K562 (cell line): ENCODE measurements around the gene AGA. TPM values are rescaled to one million over a fixed set of nuclear protein-coding genes. Genes with fewer than 3 reads are reported as not detected.

ENCODE experiments used
- HDGF ChIP-seq: fragments of 450-650 bp; IDR thresholded peaks from 2 replicates; pipeline ENCODE4 v1.6.1; 2016
- HEY1 ChIP-seq: fragments of 250-450 bp; sonication (Bioruptor Pico); IDR thresholded peaks from 2 replicates; pipeline ENCODE4 v1.5.0; 2020; ENCODE audit warnings: mild to moderate bottlenecking, moderate library complexity, borderline replicate concordance
- KLF13 ChIP-seq: fragments of 450-650 bp; IDR thresholded peaks from 2 replicates; pipeline ENCODE4 v1.6.1; 2016; ENCODE audit warnings: missing genetic modification characterization, low read depth, mild to moderate bottlenecking, missing compliant biosample characterization, moderate library complexity, borderline replicate concordance
- MEIS2 ChIP-seq: fragments of 450-650 bp; IDR thresholded peaks from 2 replicates; pipeline ENCODE4 v1.6.1; 2014; ENCODE audit warnings: mild to moderate bottlenecking; ENCODE audit not compliant: partially characterized antibody
- MTA3 ChIP-seq: fragments of 450-650 bp; formaldehyde crosslinking; IDR thresholded peaks from 2 replicates; pipeline ENCODE4 v1.6.1; 2017; ENCODE audit warnings: mild to moderate bottlenecking, borderline replicate concordance
- NCOA4 ChIP-seq: fragments of 450-650 bp; IDR thresholded peaks from 2 replicates; pipeline ENCODE4 v1.6.1; 2018; ENCODE audit warnings: mild to moderate bottlenecking; ENCODE audit not compliant: partially characterized antibody
- SMARCC2 ChIP-seq: fragments of 450-650 bp; IDR thresholded peaks from 2 replicates; pipeline ENCODE4 v1.6.1; 2017; ENCODE audit warnings: antibody characterized with exemption, moderate library complexity, mild to moderate bottlenecking, low read depth
- SMARCE1 ChIP-seq: fragments of 450-650 bp; IDR thresholded peaks from 2 replicates; pipeline ENCODE4 v1.7.1; 2016; ENCODE audit warnings: mild to moderate bottlenecking
- SRSF9 ChIP-seq: fragments of 200-400 bp; formaldehyde crosslinking; IDR thresholded peaks from 2 replicates; pipeline ENCODE4 v1.6.1; 2017; ENCODE audit warnings: low read depth, low read length, borderline replicate concordance
- polyA plus RNA-seq, 8 experiments: library from polyadenylated mRNA; depleted of rRNA in 4 of 8; stranded (reverse) in 5 of 8; unstranded in 3 of 8; fragments of >200 nt; fragmentation: Nextera tagmentation in 2 of 8; fragmentation: Illumina TruSeq in 1 of 8; extraction: Ambion mirVana in 2 of 8; extraction: Trizol in 1 of 8; gene quantifications; 2 replicates each; pipeline versions ENCODE4 v1.2.1 to v1.2.3, GENCODE V29; 2011 to 2014; ENCODE audit warnings: inconsistent platforms in 1 of 8, missing spikeins in 1 of 8
- total RNA-seq, 7 experiments: library from RNA; depleted of rRNA in 6 of 7; stranded (reverse); fragments of >200 nt in 6 of 7; fragmentation: Illumina TruSeq in 2 of 7; extraction: Trizol in 2 of 7; gene quantifications; 2 replicates each; pipeline versions ENCODE4 v1.2.1 to v1.2.3, GENCODE V29; 2011 to 2021; ENCODE audit warnings: low replicate concordance in 1 of 7
- TF ChIP-seq, protein P1 (sequence below): fragments of 250-450 bp; sonication (Bioruptor Pico); IDR thresholded peaks from 2 replicates; pipeline ENCODE4 v1.8.0; 2022; ENCODE audit warnings: inconsistent platforms, mild to moderate bottlenecking, moderate library complexity, borderline replicate concordance
- TF ChIP-seq, protein P2 (sequence below): fragments of 450-650 bp; formaldehyde crosslinking; IDR thresholded peaks from 2 replicates; pipeline ENCODE4 v1.4.0; 2020; ENCODE audit warnings: mild to moderate bottlenecking
- TF ChIP-seq, protein P3 (sequence below): fragments of 250-450 bp; sonication (Bioruptor Pico); IDR thresholded peaks from 2 replicates; pipeline ENCODE4 v1.4.0; 2020; ENCODE audit warnings: mild to moderate bottlenecking, moderate library complexity, borderline replicate concordance
- TF ChIP-seq, protein P4 (sequence below): fragments of 250-450 bp; sonication (Bioruptor Pico); IDR thresholded peaks from 2 replicates; pipeline ENCODE4 v1.5.0; 2021
- TF ChIP-seq, protein P5 (sequence below): sonication (generic); formaldehyde crosslinking; IDR thresholded peaks from 2 replicates; pipeline ENCODE4 v1.8.1; 2023; ENCODE audit warnings: missing genetic modification reagents, mild to moderate bottlenecking, borderline replicate concordance

AGA gene
- total and polyA plus RNA-seq, 9 of the 15 experiments (the other 6 are each of a cell fraction or from before 2014, with no cell fraction given) = 8.5 to 25.0 (median 12.6) TPM

DNA sequence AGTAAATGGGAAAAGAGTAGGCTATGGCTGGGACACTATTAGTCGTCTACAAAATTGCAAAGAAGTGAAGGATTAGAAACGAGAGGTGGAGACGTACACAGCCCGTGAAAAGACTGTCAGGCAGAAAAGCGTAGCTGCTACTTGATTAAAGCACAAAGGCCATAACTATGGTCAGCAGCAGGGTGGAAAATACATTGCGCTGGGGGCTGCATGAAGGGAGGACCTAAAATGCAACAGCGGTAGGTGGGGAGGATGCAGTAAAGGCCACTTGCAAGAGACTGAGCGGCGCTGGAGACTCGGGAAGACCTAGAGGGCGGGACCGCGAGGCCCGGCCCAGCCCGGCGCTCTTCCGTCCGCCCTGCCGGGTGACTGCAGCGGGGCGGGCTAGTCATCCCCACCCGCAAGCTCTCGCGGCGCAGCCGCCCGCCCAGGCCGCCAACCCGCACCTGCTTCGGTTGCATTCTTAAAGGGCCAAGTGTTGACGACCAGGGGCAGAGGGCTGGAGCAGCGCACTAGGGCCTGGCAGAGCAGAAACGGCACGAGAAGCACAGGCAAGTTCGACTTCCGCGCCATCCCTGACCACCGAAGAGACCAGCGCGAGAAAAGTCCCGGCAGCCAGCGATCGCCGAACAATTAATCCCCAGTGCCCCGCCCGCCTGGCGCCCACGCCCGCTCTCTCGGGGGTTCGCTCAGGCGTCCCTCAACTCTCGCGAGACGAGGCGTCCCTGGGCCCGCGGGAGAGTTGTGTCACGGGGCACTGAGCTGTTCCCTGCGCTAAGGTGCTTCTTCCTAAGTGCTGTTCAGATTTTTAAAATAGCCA, at the start of gene AGA (continued):
- TF ChIP-seq, protein P1, sequence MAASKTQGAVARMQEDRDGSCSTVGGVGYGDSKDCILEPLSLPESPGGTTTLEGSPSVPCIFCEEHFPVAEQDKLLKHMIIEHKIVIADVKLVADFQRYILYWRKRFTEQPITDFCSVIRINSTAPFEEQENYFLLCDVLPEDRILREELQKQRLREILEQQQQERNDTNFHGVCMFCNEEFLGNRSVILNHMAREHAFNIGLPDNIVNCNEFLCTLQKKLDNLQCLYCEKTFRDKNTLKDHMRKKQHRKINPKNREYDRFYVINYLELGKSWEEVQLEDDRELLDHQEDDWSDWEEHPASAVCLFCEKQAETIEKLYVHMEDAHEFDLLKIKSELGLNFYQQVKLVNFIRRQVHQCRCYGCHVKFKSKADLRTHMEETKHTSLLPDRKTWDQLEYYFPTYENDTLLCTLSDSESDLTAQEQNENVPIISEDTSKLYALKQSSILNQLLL (CRISPR knock-in tag) = no peak
- no peak for TF ChIP-seq NCOA4
- TF ChIP-seq MTA3 = peak; percentile 74; the same call in 1 of the 2 replicates
- TF ChIP-seq SMARCC2 = no peak
- TF ChIP-seq, protein P2, sequence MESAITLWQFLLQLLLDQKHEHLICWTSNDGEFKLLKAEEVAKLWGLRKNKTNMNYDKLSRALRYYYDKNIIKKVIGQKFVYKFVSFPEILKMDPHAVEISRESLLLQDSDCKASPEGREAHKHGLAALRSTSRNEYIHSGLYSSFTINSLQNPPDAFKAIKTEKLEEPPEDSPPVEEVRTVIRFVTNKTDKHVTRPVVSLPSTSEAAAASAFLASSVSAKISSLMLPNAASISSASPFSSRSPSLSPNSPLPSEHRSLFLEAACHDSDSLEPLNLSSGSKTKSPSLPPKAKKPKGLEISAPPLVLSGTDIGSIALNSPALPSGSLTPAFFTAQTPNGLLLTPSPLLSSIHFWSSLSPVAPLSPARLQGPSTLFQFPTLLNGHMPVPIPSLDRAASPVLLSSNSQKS (CRISPR knock-in tag) = no peak
- TF ChIP-seq, protein P3, sequence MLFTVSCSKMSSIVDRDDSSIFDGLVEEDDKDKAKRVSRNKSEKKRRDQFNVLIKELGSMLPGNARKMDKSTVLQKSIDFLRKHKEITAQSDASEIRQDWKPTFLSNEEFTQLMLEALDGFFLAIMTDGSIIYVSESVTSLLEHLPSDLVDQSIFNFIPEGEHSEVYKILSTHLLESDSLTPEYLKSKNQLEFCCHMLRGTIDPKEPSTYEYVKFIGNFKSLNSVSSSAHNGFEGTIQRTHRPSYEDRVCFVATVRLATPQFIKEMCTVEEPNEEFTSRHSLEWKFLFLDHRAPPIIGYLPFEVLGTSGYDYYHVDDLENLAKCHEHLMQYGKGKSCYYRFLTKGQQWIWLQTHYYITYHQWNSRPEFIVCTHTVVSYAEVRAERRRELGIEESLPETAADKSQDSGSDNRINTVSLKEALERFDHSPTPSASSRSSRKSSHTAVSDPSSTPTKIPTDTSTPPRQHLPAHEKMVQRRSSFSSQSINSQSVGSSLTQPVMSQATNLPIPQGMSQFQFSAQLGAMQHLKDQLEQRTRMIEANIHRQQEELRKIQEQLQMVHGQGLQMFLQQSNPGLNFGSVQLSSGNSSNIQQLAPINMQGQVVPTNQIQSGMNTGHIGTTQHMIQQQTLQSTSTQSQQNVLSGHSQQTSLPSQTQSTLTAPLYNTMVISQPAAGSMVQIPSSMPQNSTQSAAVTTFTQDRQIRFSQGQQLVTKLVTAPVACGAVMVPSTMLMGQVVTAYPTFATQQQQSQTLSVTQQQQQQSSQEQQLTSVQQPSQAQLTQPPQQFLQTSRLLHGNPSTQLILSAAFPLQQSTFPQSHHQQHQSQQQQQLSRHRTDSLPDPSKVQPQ = no peak
- TF ChIP-seq HEY1 (CRISPR knock-in tag) = no peak
- TF ChIP-seq HDGF = no peak
- peak; percentile 12 for TF ChIP-seq MEIS2
- TF ChIP-seq, protein P4, sequence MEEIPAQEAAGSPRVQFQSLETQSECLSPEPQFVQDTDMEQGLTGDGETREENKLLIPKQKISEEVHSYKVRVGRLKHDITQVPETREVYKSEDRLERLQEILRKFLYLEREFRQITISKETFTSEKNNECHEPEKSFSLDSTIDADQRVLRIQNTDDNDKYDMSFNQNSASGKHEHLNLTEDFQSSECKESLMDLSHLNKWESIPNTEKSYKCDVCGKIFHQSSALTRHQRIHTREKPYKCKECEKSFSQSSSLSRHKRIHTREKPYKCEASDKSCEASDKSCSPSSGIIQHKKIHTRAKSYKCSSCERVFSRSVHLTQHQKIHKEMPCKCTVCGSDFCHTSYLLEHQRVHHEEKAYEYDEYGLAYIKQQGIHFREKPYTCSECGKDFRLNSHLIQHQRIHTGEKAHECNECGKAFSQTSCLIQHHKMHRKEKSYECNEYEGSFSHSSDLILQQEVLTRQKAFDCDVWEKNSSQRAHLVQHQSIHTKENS (CRISPR knock-in tag) = no peak
- TF ChIP-seq, protein P5, sequence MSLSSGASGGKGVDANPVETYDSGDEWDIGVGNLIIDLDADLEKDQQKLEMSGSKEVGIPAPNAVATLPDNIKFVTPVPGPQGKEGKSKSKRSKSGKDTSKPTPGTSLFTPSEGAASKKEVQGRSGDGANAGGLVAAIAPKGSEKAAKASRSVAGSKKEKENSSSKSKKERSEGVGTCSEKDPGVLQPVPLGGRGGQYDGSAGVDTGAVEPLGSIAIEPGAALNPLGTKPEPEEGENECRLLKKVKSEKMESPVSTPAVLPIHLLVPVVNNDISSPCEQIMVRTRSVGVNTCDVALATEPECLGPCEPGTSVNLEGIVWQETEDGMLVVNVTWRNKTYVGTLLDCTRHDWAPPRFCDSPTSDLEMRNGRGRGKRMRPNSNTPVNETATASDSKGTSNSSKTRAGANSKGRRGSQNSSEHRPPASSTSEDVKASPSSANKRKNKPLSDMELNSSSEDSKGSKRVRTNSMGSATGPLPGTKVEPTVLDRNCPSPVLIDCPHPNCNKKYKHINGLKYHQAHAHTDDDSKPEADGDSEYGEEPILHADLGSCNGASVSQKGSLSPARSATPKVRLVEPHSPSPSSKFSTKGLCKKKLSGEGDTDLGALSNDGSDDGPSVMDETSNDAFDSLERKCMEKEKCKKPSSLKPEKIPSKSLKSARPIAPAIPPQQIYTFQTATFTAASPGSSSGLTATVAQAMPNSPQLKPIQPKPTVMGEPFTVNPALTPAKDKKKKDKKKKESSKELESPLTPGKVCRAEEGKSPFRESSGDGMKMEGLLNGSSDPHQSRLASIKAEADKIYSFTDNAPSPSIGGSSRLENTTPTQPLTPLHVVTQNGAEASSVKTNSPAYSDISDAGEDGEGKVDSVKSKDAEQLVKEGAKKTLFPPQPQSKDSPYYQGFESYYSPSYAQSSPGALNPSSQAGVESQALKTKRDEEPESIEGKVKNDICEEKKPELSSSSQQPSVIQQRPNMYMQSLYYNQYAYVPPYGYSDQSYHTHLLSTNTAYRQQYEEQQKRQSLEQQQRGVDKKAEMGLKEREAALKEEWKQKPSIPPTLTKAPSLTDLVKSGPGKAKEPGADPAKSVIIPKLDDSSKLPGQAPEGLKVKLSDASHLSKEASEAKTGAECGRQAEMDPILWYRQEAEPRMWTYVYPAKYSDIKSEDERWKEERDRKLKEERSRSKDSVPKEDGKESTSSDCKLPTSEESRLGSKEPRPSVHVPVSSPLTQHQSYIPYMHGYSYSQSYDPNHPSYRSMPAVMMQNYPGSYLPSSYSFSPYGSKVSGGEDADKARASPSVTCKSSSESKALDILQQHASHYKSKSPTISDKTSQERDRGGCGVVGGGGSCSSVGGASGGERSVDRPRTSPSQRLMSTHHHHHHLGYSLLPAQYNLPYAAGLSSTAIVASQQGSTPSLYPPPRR (CRISPR knock-in tag) = no peak
- TF ChIP-seq SMARCE1 = no peak
- no peak for TF ChIP-seq SRSF9
- TF ChIP-seq KLF13 = peak; percentile 48; the same call in 1 of the 2 replicates
